Breast epithelium (tissue), 3 donors: Measurements from ENCODE around the gene ADGRV1.

Experiments
- CTCF ChIP-seq, 3 donors: fragments of 450-650 bp; IDR thresholded peaks; one replicate each; pipeline ENCODE4 v1.5.1; 2016 to 2017; ENCODE audit warnings: antibody characterized with exemption in 3 of 3, mild to moderate bottlenecking in 3 of 3, moderate library complexity in 3 of 3
- POLR2A ChIP-seq: fragments of 450-650 bp; IDR thresholded peaks from one replicate; pipeline ENCODE4 v1.6.1; 2016; ENCODE audit warnings: antibody characterized with exemption, mild to moderate bottlenecking, moderate library complexity

- no peak for TF ChIP-seq POLR2A
- TF ChIP-seq CTCF (IDR thresholded peaks at IDR 0.05): no peak
Observed at GRCh38 chr5:91010090-91010489, 451.5 kb downstream of the ADGRV1 start.
